Regular cardiac myocyte (primary cell): ENCODE results near the gene ASF1B. TPM values are rescaled to one million over a fixed set of nuclear protein-coding genes. Genes with fewer than 3 reads are reported as not detected.

Experiments
- total RNA-seq: library from RNA; depleted of rRNA; stranded (reverse); fragments of >200 nt; gene quantifications from 2 replicates; pipeline ENCODE4 v1.2.3, GENCODE V29; 2014

The ASF1B gene
- 1.4 and 17.6 TPM in 2 replicates for total RNA-seq

GRCh38 chr19:14136509-14137281, at the start of gene ASF1B:
Gene ASF1B (minus strand): TSS chr19:14136589. CDS start chr19:14136456, 133 bp downstream.

GRCh38 chr19:14117668-14118164, 18.7 kb downstream of the ASF1B start, which contains the start of gene PRKACA:
Gene PRKACA (minus strand): TSS chr19:14117762. CDS start chr19:14117547, 215 bp downstream.

DNA sequence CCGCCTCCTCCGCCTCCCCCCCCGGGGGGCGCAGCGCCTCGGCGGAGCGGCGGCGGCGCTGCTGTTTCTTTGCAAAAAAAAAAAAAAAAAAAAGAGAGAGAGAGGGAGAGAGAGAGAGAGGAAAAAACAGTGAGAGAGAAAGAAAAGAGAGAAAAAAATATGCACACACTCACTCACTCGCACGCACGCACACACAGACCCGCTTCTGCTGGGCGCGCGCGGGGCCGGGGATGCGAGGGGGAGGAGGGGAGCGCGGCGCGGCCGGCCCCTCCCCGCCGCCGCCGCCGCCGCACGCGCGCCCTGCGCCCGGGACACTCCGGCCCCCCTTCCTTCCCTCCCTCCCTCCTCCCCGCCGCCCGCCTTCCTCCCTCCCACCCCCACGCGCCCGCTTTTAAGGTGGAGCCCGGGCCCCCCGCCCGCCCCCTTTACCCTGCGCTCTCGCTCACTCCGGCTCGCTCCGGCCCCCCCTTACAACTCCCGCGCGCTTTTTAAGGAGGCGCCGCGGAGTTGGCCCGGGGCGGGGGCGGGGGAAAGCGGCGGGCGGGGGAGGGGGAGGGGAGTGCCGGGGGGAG, 45.8 kb downstream of the ASF1B start, which contains the start of gene SAMD1:
TSS of gene SAMD1 (minus strand) at position 243 of the 572 bp plus-strand sequence.

GRCh38 chr19:14085309-14085995, 50.9 kb downstream of the ASF1B start, which contains the start of gene C19orf67:
Gene C19orf67 (minus strand): TSS chr19:14085783. CDS start chr19:14085627, 156 bp downstream.

DNA sequence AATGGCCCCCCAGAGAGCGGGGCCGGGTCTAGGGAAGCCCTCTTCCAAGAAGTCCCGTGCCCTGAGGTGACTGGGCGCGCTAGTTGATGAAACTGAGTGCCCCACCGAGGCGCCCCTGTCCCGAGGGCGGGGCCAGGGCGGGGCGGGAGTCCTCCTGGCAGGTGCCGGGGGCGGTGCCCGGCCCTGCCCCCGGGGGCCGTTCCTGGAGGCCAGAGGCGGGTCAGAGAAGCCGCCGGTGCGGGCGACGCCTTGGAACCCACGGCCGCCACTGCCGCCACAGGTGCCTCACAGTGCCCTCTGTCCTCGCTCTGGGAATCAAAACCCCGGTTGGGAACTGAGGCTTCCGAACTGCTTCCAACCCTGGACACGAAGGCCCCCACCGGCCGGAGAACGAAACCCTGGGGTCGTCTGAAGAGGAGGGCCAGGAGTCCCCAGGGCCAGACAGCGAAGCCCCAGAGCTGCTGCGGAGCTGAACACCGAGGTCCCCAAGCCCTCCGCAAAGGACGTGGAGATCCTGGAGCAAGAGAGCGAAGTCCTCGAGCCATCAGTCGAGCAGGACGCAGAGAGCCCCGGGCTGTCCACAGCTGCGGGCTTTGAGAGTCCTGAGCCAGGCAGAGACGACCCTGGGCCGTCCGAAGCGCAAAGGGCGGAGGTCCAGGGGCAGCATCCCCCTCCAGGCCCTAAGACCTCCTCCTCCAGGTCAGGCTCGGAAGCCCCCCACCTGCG, 63.7 kb downstream of the ASF1B start, which contains the start of gene MISP3:
TSS of gene MISP3 (plus strand) at position 252 of the 726 bp plus-strand sequence. CDS start 524 bp downstream, outside the sequence.

Other genes with a start within 250 kb of the ASF1B start
- 1.2 and 1.4 TPM in 2 replicates for gene BRME1, start 230.5 kb downstream of the ASF1B start, total RNA-seq
- 5.1 and 7.1 TPM in 2 replicates for gene CC2D1A, start 230.4 kb downstream of the ASF1B start, total RNA-seq
- gene PODNL1, start 198.2 kb downstream of the ASF1B start, total RNA-seq = 0.58 and 0.85 TPM in 2 replicates
- 6.5 and 13.8 TPM in 2 replicates for gene DCAF15, start 184.1 kb downstream of the ASF1B start, total RNA-seq
- gene RFX1, start 130.3 kb downstream of the ASF1B start, total RNA-seq = 1.1 and 2.7 TPM in 2 replicates
- not detected in 2 replicates for gene RLN3, start 108.4 kb downstream of the ASF1B start, total RNA-seq
- 1.5 and 2.8 TPM in 2 replicates for gene IL27RA, start 104.8 kb downstream of the ASF1B start, total RNA-seq
- gene PALM3, start 74.5 kb downstream of the ASF1B start, total RNA-seq = 0.28 and 0.38 TPM in 2 replicates
- gene MISP3, start 63.8 kb downstream of the ASF1B start, total RNA-seq = 0.19 and 1.4 TPM in 2 replicates
- gene C19orf67, start 50.8 kb downstream of the ASF1B start, total RNA-seq = 0.56 TPM in 1 of 2 replicates, not detected in the other
- 15.8 and 25.9 TPM in 2 replicates for gene SAMD1, start 45.8 kb downstream of the ASF1B start, total RNA-seq
- 31.6 and 53.9 TPM in 2 replicates for gene PRKACA, start 18.8 kb downstream of the ASF1B start, total RNA-seq
- gene ADGRL1, start 69.6 kb upstream of the ASF1B start, total RNA-seq = 0.96 and 2.5 TPM in 2 replicates
- 17.2 and 85.1 TPM in 2 replicates for gene ADGRE5, start 244.9 kb upstream of the ASF1B start, total RNA-seq